GM12892 (cell line): ENCODE measurements around the gene TRAFD1.

Experiments
- POLR2A ChIP-seq: IDR thresholded peaks from 2 replicates; pipeline ENCODE4 v1.6.1; 2011; ENCODE audit warnings: low read depth, low read length, control low read depth
- POLR2AphosphoS5 ChIP-seq: IDR thresholded peaks from 2 replicates; pipeline ENCODE4 v1.6.1; 2011; ENCODE audit warnings: low read depth, low read length, control low read depth
- TAF1 ChIP-seq: IDR thresholded peaks from 2 replicates; pipeline ENCODE4 v1.6.1; 2011; ENCODE audit warnings: low read depth, mild to moderate bottlenecking, control low read depth, low read length, borderline replicate concordance

DNA sequence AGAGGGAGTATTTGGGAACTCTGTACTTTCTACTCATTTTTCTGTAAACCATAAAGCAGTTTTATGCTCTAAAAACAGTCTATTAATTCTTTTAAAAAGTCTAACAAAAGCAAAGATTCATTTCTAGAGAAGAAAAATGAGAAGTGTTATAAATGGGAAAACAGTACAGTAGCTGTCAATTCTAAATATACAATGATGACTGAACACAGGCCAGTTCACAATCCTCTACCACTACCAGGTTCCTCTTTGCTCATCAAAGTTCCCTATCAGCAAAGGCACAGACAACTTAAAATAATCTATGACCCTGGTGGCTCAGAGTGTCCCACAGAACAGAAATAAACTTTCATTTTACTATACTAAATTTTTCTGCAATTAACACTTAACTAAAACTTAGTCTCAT is 29.3 kb upstream of the TRAFD1 start:
- TF ChIP-seq POLR2AphosphoS5, result no peak
- no peak for TF ChIP-seq POLR2A
- TF ChIP-seq TAF1, result no peak
